AG08396 (cell line): ENCODE results near the gene COTL1.

Source experiments
- DNase-seq: peaks from one replicate; pipeline ENCODE4 v3.0.0; 2012; ENCODE audit warnings: low spot score, mixed read lengths

Gene COTL1

GRCh38 chr16:84596161-84596560 lies 21.7 kb downstream of the COTL1 start:
- no peak for DNase-seq

- no peak for DNase-seq
Observed at GRCh38 chr16:84595052-84595481, 22.8 kb downstream of the COTL1 start.

GRCh38 chr16:84594725-84595038 lies 23.2 kb downstream of the COTL1 start:
- no peak for DNase-seq

GRCh38 chr16:84593825-84594724 lies 23.8 kb downstream of the COTL1 start:
- no peak for DNase-seq

GRCh38 chr16:84592718-84593117 lies 25.2 kb downstream of the COTL1 start:
- no peak for DNase-seq

GRCh38 chr16:84589975-84590719 lies 27.7 kb downstream of the COTL1 start:
- DNase-seq: no peak

GRCh38 chr16:84588991-84589390 lies 28.9 kb downstream of the COTL1 start:
- DNase-seq: no peak

GRCh38 chr16:84585886-84586285 lies 32.0 kb downstream of the COTL1 start:
- DNase-seq: peak; percentile 23

- no peak for DNase-seq
Observed at GRCh38 chr16:84585467-84585866, 32.4 kb downstream of the COTL1 start.

- no peak for DNase-seq
Observed at GRCh38 chr16:84584678-84585077, 33.2 kb downstream of the COTL1 start.

GRCh38 chr16:84583995-84584394 lies 33.9 kb downstream of the COTL1 start:
- DNase-seq: no peak

- peak; percentile 82 for DNase-seq
Observed at GRCh38 chr16:84582958-84583516, 34.8 kb downstream of the COTL1 start.

GRCh38 chr16:84581158-84581557 lies 36.7 kb downstream of the COTL1 start:
- no peak for DNase-seq

GRCh38 chr16:84579936-84580335 lies 37.9 kb downstream of the COTL1 start:
- DNase-seq: no peak

GRCh38 chr16:84578538-84579126 lies 39.2 kb downstream of the COTL1 start:
- no peak for DNase-seq

GRCh38 chr16:84577034-84577803 lies 40.7 kb downstream of the COTL1 start:
- no peak for DNase-seq

- no peak for DNase-seq
Observed at GRCh38 chr16:84575914-84576313, 42.0 kb downstream of the COTL1 start.

GRCh38 chr16:84574191-84574590 lies 43.7 kb downstream of the COTL1 start:
- DNase-seq: no peak

GRCh38 chr16:84572096-84572495 lies 45.8 kb downstream of the COTL1 start:
- DNase-seq: no peak

- DNase-seq: no peak
Observed at GRCh38 chr16:84571506-84571905, 46.4 kb downstream of the COTL1 start.

- DNase-seq: no peak
Observed at GRCh38 chr16:84570739-84571403, 47.0 kb downstream of the COTL1 start.
